ENCODE data around the gene TNPO2. TPM values are rescaled to one million over a fixed set of nuclear protein-coding genes. Genes with fewer than 3 reads are reported as not detected.

Gene TNPO2
- 51.8 and 60.7 TPM in 2 replicates for total RNA-seq

DNA sequence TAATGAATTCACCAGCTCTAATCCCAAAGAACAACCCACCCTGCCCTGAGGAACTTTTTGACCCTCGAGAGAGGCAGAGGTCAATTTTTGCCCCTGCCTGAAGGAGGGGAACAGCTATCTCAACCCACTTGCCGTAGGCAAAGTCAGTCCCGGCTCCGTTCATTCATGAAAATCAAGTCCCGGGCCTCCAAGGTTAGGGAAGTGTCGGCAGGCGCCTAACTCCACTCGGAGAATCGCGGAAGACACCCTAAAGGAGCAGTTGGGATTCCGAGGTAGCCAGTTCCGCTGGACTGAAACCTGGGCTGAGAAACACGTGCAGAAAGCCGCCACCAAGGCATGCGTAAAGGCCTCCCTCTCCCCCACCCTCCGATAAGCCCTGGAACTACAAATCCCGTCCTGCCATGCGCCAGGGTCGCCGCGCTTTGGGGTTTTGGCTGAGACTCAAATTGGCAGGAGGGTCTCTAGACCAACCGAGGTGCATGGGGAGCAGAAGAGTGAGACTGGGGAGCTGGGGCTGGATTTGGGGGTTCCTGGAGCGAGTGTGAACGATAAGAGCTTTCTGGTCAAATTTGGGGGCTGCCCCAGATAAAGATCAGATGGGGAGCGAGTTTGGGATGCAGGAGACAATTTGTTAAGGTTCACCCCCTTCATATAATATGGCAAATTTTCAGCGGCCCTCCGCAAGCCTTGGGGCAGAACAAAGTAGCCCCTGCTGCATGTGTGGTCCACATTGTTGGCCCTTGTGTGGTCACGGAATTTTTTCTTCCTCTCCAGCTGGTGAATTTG is at the start of gene TNPO2:
Gene TNPO2, minus strand, starts transcription at position 292 of the 786 bp plus-strand sequence. CDS start 2,955 bp downstream, outside the sequence.

DNA sequence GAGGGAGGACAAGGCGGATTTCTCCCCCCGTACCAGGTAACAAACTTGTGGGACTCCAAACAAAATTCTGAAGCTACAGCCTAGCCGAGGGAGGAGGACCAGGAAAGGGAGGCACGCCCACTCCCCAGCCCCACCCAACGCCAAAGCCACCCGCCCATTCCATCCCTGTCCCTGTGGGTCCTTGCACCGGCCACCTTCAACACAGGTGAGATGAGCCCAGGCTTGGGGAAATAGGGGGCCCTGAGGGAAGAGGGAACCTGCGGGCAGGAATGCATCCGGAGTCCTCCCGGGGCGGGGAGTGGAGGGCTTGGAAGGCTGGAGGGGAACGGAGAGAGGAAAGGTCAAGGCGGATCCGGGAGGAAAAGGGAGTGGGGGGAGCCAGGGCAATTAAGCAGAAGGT is 27.9 kb upstream of the TNPO2 start, which contains the start of gene BEST2:
Gene BEST2, plus strand, starts transcription at position 157 of the 400 bp plus-strand sequence. CDS start 802 bp downstream, outside the sequence.

DNA sequence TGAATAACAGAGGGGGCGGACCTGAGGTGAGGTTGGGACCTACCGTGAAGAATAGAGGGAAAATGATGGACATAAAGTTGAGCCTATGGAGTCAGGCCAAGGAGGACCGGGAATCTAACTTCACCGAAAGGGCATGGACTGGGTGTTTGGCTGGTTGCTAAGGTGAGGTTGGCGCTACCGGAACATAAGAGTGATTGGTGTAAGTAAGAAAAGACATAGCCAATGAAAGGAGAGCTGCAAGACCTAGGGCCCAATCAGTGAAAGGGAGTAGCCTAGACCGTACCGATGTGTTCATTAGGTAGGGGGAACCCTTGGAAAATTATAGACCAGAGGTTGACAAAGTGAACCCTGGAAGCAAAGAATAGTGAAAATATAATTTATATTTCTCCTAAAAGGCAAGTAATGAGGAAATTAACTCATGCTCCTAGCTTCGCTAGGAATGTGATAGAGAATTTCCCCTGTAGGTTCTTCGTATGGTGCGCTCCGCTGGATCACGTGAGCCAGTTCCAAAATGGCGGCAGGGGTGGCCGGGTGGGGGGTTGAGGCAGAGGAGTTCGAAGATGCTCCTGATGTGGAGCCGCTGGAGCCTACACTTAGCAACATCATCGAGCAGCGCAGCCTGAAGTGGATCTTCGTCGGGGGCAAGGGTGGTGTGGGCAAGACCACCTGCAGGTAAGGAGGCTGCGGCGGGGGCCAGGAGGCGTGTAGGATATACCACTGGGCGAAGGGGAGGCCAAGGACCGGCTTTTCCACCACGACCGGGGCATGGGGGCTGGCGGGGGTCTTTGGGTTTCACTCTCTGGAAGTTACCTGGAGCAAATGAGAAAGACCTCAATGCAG is 13.5 kb upstream of the TNPO2 start, which contains the start of gene GET3:
Gene GET3, plus strand, starts transcription at position 503 of the 840 bp plus-strand sequence. Its CDS starts 9 bp downstream, at position 512.

DNA sequence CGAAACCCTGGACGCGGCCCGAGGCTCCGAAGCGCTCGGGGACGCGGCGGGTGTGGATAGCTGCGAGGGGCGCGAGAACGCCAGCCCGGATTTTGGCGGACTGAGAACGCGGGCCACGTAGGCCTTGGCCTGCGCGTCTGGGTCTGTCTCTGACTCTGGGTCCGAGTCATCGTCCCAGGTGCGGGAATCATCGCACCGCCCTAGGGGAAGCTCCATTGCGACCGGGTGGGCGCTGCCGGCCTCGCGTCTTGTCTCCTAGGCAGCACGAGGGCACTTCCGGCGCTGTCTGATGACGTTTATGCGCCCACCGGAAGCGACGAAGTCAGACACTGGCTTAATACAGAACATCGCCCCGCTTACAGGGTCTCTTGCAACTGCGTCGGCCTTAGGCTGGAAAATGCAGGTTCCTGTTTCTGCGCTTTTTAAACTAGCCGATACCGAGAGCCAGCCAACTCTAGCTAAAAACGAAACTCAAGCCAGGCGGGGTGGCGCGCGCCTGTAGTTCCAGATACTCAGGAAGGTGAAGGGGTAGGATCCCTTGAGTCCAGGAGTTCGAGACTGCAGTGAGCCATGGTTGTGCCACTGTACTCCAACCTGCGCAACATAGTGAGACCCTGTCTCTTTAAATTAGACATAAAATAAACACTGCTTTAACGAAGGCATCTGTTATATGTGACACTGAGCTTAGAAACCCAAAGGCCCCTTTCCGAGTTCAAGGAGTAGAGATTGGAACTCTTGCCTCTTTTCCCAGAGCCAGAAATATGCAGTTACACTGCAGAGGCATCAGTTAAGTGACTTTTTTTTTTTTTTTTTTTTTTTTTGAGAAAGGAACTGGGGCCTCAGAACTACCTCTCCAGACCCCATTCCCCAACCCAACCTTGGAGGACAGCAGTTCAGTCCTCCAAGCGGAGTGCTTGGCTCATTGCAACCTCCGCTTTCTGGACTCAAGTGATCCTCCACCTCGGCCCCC is 27.1 kb downstream of the TNPO2 start, which contains the start of gene FBXW9:
Gene FBXW9, minus strand, starts transcription at position 266 of the 970 bp plus-strand sequence. Its CDS starts 50 bp downstream, at position 216.

DNA sequence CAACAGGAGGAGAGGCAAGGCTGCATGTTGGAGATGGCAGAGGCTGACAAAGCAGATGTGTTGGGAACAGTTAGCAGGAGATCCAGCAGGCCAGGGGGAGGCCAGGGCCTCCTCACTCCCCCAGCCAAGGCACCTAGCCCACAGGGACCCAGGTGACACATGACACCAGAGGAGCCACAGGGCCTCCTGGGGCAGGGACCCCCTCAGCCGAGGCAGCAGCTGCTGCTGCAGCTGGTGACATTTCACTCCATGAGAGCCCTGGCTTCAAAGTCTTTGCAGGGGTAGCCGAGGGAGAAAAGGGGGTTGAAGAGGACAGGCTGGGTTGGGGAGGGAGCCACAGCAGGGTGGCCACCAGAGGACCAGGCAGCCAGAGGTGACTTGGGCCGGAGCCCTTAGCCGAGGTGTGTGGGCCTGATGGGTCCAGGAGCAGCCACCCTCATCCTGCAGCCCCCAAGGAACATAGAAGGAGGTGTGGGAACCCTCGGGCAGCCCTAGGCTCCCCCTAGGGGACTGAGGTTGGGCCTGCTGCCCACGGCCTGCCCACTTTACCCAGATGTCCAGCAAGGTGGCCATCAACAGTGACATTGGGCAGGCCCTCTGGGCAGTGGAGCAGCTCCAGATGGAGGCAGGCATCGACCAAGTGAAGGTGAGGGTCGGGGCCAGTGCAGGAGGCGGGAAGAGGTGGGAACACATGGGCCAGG is 36.1 kb downstream of the TNPO2 start, which contains the start of gene GNG14:
Gene GNG14, plus strand, starts transcription at position 503 of the 701 bp plus-strand sequence. Its CDS starts 51 bp downstream, at position 554.

DNA sequence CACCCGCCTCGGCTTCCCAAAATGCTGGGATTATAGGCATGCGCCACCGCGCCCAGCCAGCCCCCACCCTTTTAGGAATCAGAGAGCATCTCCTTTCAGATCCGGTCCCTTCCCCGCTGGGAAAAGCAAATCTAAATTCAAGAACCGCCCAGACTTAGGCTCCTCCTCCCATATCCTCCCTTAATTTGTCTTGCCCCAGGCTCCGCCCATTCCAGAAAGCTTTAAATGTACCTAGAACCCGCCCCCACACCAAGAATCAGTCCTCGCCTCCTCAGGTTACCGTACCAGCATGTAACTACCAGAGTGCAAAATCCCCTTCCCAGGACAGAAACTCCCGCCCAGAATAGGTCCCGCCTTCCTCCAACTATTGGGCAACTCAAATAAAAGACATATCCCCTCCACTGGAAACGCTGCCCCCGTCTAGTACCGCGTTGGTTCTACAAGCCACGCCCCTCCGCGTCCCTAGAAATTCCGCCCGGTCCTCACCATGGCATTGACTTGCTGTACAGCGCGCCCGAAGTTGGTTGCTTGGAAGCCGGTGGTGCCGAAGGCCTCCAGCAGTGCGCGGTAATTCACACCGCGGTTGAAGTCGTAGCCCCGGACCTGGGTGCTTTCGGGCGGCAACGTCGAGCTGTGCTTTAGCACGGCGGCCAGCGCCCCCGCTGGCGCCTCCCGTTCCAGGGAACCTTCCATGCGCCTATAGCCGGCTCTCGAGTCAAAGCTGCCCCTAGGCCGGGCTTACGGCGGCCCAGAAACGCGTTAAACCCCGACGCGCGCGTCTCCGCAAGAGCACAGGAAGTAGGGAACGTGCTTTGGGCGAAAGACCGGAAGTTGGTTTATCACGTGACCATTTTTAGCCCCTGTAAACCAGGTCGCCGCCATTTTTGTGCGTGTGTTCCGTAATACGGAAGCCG is 42.4 kb downstream of the TNPO2 start, which contains the start of gene DHPS:
Gene DHPS, minus strand, starts transcription at position 807 of the 914 bp plus-strand sequence. Its CDS starts 114 bp downstream, at position 693.

DNA sequence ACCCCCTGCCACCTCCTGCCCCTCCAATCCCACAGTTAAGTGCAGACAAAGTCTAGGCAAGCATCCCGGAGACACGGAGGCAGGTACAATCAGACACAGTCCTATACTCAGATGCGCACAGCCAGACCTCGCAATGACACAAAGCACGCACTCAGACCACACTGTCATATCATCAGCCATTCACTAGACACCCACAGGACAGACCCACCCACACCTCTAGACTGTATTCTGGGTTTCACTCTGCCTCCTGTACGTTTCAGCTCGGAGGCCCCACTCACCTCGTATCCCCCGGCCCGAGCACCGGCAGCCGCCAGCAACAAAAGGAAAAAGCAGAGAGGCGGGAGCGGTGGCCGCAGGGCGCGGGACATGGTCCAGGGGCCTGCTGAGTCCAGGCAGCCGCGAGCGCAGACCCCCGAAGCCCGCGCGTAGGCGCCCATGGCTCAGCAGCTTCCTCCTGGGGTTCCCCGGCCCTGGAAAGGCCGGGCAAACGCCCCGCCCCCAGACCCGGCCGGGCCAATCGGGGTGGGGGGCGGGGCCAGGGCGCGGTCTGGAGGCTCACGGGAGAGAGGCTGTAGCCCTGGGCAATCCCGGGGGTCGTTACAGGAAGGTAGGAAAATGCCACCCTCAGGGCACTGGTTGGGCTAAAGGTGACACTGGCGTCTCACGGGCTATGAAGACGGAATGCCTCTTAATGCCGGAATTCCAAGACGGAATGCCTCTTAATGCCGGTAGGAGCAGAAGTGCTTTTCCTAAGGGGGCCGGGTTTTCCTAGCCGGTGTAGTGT is 57.3 kb downstream of the TNPO2 start, which contains the start of the genes MAN2B1 and WDR83:
Gene MAN2B1, minus strand, starts transcription at position 478 of the 784 bp plus-strand sequence. Its CDS starts 41 bp downstream, at position 437.
Gene WDR83, plus strand, starts transcription at position 543 of the 784 bp plus-strand sequence. CDS start 2,984 bp downstream, outside the sequence.

Small RNAs within 50 kb of the gene (small RNA-seq; reads per million reads assigned to genes)
- 19.5 reads per million, percentile 95 among the genes with 10 or more reads in this experiment for gene SNORD41

Other genes starting within 250 kb of the TNPO2 start
- gene ZNF709, start 239.1 kb downstream of the TNPO2 start, total RNA-seq = 2.6 and 3.7 TPM in 2 replicates
- gene ZNF564, start 172.4 kb downstream of the TNPO2 start, total RNA-seq = 6.9 and 10.5 TPM in 2 replicates
- gene ZNF490, start 113.1 kb downstream of the TNPO2 start, total RNA-seq = 5.8 and 6.5 TPM in 2 replicates
- gene ZNF791, start 113.0 kb downstream of the TNPO2 start, total RNA-seq = 16.0 and 18.3 TPM in 2 replicates
- gene MAN2B1, start 57.2 kb downstream of the TNPO2 start, total RNA-seq = 48.8 and 55.5 TPM in 2 replicates
- 6.7 and 8.4 TPM in 2 replicates for gene WDR83, start 57.1 kb downstream of the TNPO2 start, total RNA-seq
- 49.5 and 58.8 TPM in 2 replicates for gene DHPS, start 42.1 kb downstream of the TNPO2 start, total RNA-seq
- gene GNG14, start 35.9 kb downstream of the TNPO2 start, total RNA-seq = not detected in 2 replicates
- 10.4 and 12.3 TPM in 2 replicates for gene FBXW9, start 27.3 kb downstream of the TNPO2 start, total RNA-seq
- gene TRIR, start 10.8 kb upstream of the TNPO2 start, total RNA-seq = 90.7 and 109 TPM in 2 replicates
- 74.2 and 91.0 TPM in 2 replicates for gene GET3, start 13.6 kb upstream of the TNPO2 start, total RNA-seq
- gene BEST2, start 27.9 kb upstream of the TNPO2 start, total RNA-seq = not detected in 2 replicates
- gene HOOK2, start 51.6 kb upstream of the TNPO2 start, total RNA-seq = 18.3 and 18.8 TPM in 2 replicates
- 175 and 240 TPM in 2 replicates for gene JUNB, start 67.6 kb upstream of the TNPO2 start, total RNA-seq
- gene PRDX2, start 77.9 kb upstream of the TNPO2 start, total RNA-seq = 140 TPM in 2 replicates
- gene THSD8, start 78.1 kb upstream of the TNPO2 start, total RNA-seq = not detected in 2 replicates
- 3.7 and 6.2 TPM in 2 replicates for gene RNASEH2A, start 82.7 kb upstream of the TNPO2 start, total RNA-seq
- not detected in 2 replicates for gene RTBDN, start 110.6 kb upstream of the TNPO2 start, total RNA-seq
- gene MAST1, start 114.6 kb upstream of the TNPO2 start, total RNA-seq = 0.16 and 0.36 TPM in 2 replicates
- gene DNASE2, start 157.5 kb upstream of the TNPO2 start, total RNA-seq = 32.3 and 33.5 TPM in 2 replicates
- not detected in 2 replicates for gene KLF1, start 163.3 kb upstream of the TNPO2 start, total RNA-seq
- 28.9 and 41.5 TPM in 2 replicates for gene GCDH, start 167.2 kb upstream of the TNPO2 start, total RNA-seq
- gene SYCE2, start 195.4 kb upstream of the TNPO2 start, total RNA-seq = 0.24 TPM in 1 of 2 replicates, not detected in the other
- 44.5 and 46.8 TPM in 2 replicates for gene FARSA, start 209.8 kb upstream of the TNPO2 start, total RNA-seq
- 2,301 and 2,540 TPM in 2 replicates for gene CALR, start 214.7 kb upstream of the TNPO2 start, total RNA-seq
- 94.6 and 95.3 TPM in 2 replicates for gene RAD23A, start 221.9 kb upstream of the TNPO2 start, total RNA-seq
- 12.0 and 17.6 TPM in 2 replicates for gene GADD45GIP1, start 233.3 kb upstream of the TNPO2 start, total RNA-seq
- gene DAND5, start 245.6 kb upstream of the TNPO2 start, total RNA-seq = 0.65 and 0.85 TPM in 2 replicates

All from hair follicle dermal papilla cell (primary cell).